ES-I3 (cell line): ENCODE measurements around the gene KRT83.
"Not testable (repeated sequence)": the region's sequence is repeated elsewhere in the genome, so short reads cannot be mapped to it uniquely, and the experiment has no call there.

Experiments
- H3K36me3 ChIP-seq: 2 replicates; pipeline ENCODE4 v1.6.1; 2013; ENCODE audit warnings: mild to moderate bottlenecking, low read length, control low read depth, moderate library complexity; ENCODE audit not compliant: insufficient read depth
- H3K4me1 ChIP-seq: 2 replicates; pipeline ENCODE4 v1.6.1; 2013; ENCODE audit warnings: mild to moderate bottlenecking, control low read depth, low read length; ENCODE audit not compliant: insufficient read depth
- H3K9ac ChIP-seq: 2 replicates; pipeline ENCODE4 v1.6.1; 2013; ENCODE audit warnings: low read depth, mild to moderate bottlenecking, low read length, moderate library complexity
- H3K9me3 ChIP-seq: 2 replicates; pipeline ENCODE4 v1.6.1; 2013; ENCODE audit warnings: mild to moderate bottlenecking, low read length, moderate library complexity; ENCODE audit not compliant: control insufficient read depth, insufficient read depth

The KRT83 gene

GRCh38 chr12:52313926-52314325, 7.3 kb downstream of the KRT83 start:
- Histone ChIP-seq H3K9ac (no peak overlapping the region), H3K9me3 (no peaks in the 10 kb centered on the region), H3K4me1 (no peaks in the 10 kb centered on the region; the same call in 1 of the 2 replicates), H3K36me3 (no peaks in the 10 kb centered on the region)

- H3K9me3 ChIP-seq, result no peaks in the 10 kb centered on the region
- H3K9ac ChIP-seq, result no peak overlapping the region
- no peaks in the 10 kb centered on the region for H3K36me3 ChIP-seq
- no peaks in the 10 kb centered on the region; the same call in 1 of the 2 replicates for H3K4me1 ChIP-seq
Observed at GRCh38 chr12:52313461-52313860, 7.7 kb downstream of the KRT83 start.

- Histone ChIP-seq H3K9me3 (no peaks in the 10 kb centered on the region), H3K9ac (no peak overlapping the region), H3K4me1 (no peaks in the 10 kb centered on the region; the same call in 1 of the 2 replicates)
Observed at GRCh38 chr12:52312086-52312485, 9.1 kb downstream of the KRT83 start.

GRCh38 chr12:52311285-52311648, 9.9 kb downstream of the KRT83 start:
- no peak overlapping the region for H3K9ac ChIP-seq
- no peaks in the 10 kb centered on the region for H3K9me3 ChIP-seq
- H3K4me1 ChIP-seq, result no peaks in the 10 kb centered on the region; the same call in 1 of the 2 replicates
- no peaks in the 10 kb centered on the region for H3K36me3 ChIP-seq

More at GRCh38 chr12:52312086-52312485, 9.1 kb downstream of the KRT83 start:
- no peaks in the 10 kb centered on the region for H3K36me3 ChIP-seq

GRCh38 chr12:52310622-52311284, 10.4 kb downstream of the KRT83 start:
- no peaks in the 10 kb centered on the region for H3K9me3 ChIP-seq
- no peak overlapping the region for H3K9ac ChIP-seq
- H3K36me3 ChIP-seq, result no peaks in the 10 kb centered on the region
- no peaks in the 10 kb centered on the region; the same call in 1 of the 2 replicates for H3K4me1 ChIP-seq

GRCh38 chr12:52308806-52309425, 12.3 kb downstream of the KRT83 start:
- Histone ChIP-seq H3K9ac (peak overlapping the region; percentile 83), H3K9me3 (no peaks in the 10 kb centered on the region), H3K4me1 (no peaks in the 10 kb centered on the region; the same call in 1 of the 2 replicates), H3K36me3 (no peaks in the 10 kb centered on the region)

GRCh38 chr12:52307836-52308805, 13.1 kb downstream of the KRT83 start:
- Histone ChIP-seq H3K9ac (peak overlapping the region; percentile 83), H3K36me3 (no peaks in the 10 kb centered on the region), H3K9me3 (no peaks in the 10 kb centered on the region), H3K4me1 (no peaks in the 10 kb centered on the region; the same call in 1 of the 2 replicates)

GRCh38 chr12:52306731-52307130, 14.5 kb downstream of the KRT83 start:
- H3K36me3 ChIP-seq, result no peaks in the 10 kb centered on the region
- H3K4me1 ChIP-seq, result no peaks in the 10 kb centered on the region; the same call in 1 of the 2 replicates
- no peak overlapping the region for H3K9ac ChIP-seq
- H3K9me3 ChIP-seq, result no peaks in the 10 kb centered on the region

GRCh38 chr12:52305921-52306705, 15.1 kb downstream of the KRT83 start:
- Histone ChIP-seq H3K36me3 (no peaks in the 10 kb centered on the region), H3K9ac (no peak overlapping the region), H3K4me1 (no peaks in the 10 kb centered on the region; the same call in 1 of the 2 replicates), H3K9me3 (no peaks in the 10 kb centered on the region)

GRCh38 chr12:52304941-52305411, 16.2 kb downstream of the KRT83 start:
- H3K36me3 ChIP-seq, H3K9me3 ChIP-seq, H3K9ac ChIP-seq, H3K4me1 ChIP-seq: not testable (repeated sequence)

- H3K9ac ChIP-seq, H3K4me1 ChIP-seq, H3K36me3 ChIP-seq, H3K9me3 ChIP-seq: not testable (repeated sequence)
Observed at GRCh38 chr12:52302242-52302914, 18.8 kb downstream of the KRT83 start.

GRCh38 chr12:52301721-52302120, 19.5 kb downstream of the KRT83 start:
- H3K9ac ChIP-seq, H3K9me3 ChIP-seq, H3K36me3 ChIP-seq, H3K4me1 ChIP-seq: not testable (repeated sequence)
